Urothelium cell line (cell line): ENCODE results near the gene ZNF618.

Experiments
- DNase-seq: peaks from one replicate; pipeline ENCODE4 v3.0.0; 2011; ENCODE audit warnings: low spot score, mixed read lengths
- FAIRE-seq: peaks from 2 replicates; lab custom pipeline; 2011; peaks lifted over from hg19 to GRCh38; lab: Jason Lieb, UNC

The ZNF618 gene

GRCh38 chr9:113932906-113933584, 56.9 kb downstream of the ZNF618 start:
- FAIRE-seq (no peak), DNase-seq (no peak)

GRCh38 chr9:113933671-113934070, 57.6 kb downstream of the ZNF618 start:
- FAIRE-seq (no peak), DNase-seq (no peak)

GRCh38 chr9:113934167-113934828, 58.2 kb downstream of the ZNF618 start:
- DNase-seq, result no peak
- no peak for FAIRE-seq

- no peak for FAIRE-seq
- no peak for DNase-seq
These were observed 58.9 kb downstream of the ZNF618 start for GRCh38 chr9:113934829-113935676.

GRCh38 chr9:113935677-113936380, 59.7 kb downstream of the ZNF618 start:
- FAIRE-seq (no peak), DNase-seq (no peak)

GRCh38 chr9:113940077-113940476, 64.0 kb downstream of the ZNF618 start:
- FAIRE-seq, result no peak
- DNase-seq, result no peak

GRCh38 chr9:113941056-113941455, 64.9 kb downstream of the ZNF618 start:
- FAIRE-seq, result no peak

GRCh38 chr9:113941526-113941925, 65.4 kb downstream of the ZNF618 start:
- DNase-seq (no peak), FAIRE-seq (no peak)

More at GRCh38 chr9:113941056-113941455, 64.9 kb downstream of the ZNF618 start:
- DNase-seq, result no peak

- FAIRE-seq (no peak), DNase-seq (no peak)
These were observed 67.3 kb downstream of the ZNF618 start for GRCh38 chr9:113943112-113944009.

- no peak for FAIRE-seq
These were observed 69.7 kb downstream of the ZNF618 start for GRCh38 chr9:113945784-113946183.

GRCh38 chr9:113946496-113947115, 70.5 kb downstream of the ZNF618 start:
- FAIRE-seq (no peak), DNase-seq (no peak)

More at GRCh38 chr9:113945784-113946183, 69.7 kb downstream of the ZNF618 start:
- DNase-seq, result no peak

- DNase-seq (no peak), FAIRE-seq (no peak)
These were observed 71.8 kb downstream of the ZNF618 start for GRCh38 chr9:113947941-113948340.

- FAIRE-seq (no peak), DNase-seq (no peak)
These were observed 72.9 kb downstream of the ZNF618 start for GRCh38 chr9:113948891-113949570.

GRCh38 chr9:113949571-113950078, 73.5 kb downstream of the ZNF618 start:
- DNase-seq (no peak), FAIRE-seq (no peak)

- no peak for DNase-seq
- no peak for FAIRE-seq
These were observed 74.3 kb downstream of the ZNF618 start for GRCh38 chr9:113950195-113951031.

- FAIRE-seq (no peak), DNase-seq (no peak)
These were observed 74.9 kb downstream of the ZNF618 start for GRCh38 chr9:113951032-113951372.

GRCh38 chr9:113952676-113953075, 76.6 kb downstream of the ZNF618 start:
- DNase-seq (no peak), FAIRE-seq (no peak)

GRCh38 chr9:113953531-113953930, 77.4 kb downstream of the ZNF618 start:
- no peak for FAIRE-seq
- no peak for DNase-seq
